DOHH2 (cell line): ENCODE data around the gene BRIP1.

Source experiments
- H3F3A ChIP-seq: fragments of 200-600 bp; sonication (generic), shearing (Covaris generic); 2 replicates; pipeline ENCODE4 v1.6.0; 2016; ENCODE audit warnings: antibody characterized with exemption, mild to moderate bottlenecking; ENCODE audit not compliant: control insufficient read depth, insufficient read depth
- H3K27ac ChIP-seq: fragments of 200-600 bp; sonication (generic); 2 replicates; pipeline ENCODE4 v1.5.1; 2014; ENCODE audit warnings: low read depth, mild to moderate bottlenecking, low read length, moderate library complexity
- H3K27me3 ChIP-seq: fragments of 200-600 bp; sonication (generic); 2 replicates; pipeline ENCODE4 v1.6.1; 2014; ENCODE audit warnings: mild to moderate bottlenecking, low read length, mixed read lengths; ENCODE audit not compliant: control insufficient read depth
- H3K36me3 ChIP-seq: fragments of 200-600 bp; sonication (generic); 2 replicates; pipeline ENCODE4 v1.6.1; 2014; ENCODE audit warnings: mild to moderate bottlenecking, low read length, moderate library complexity, mixed read lengths; ENCODE audit not compliant: control insufficient read depth
- H3K4me1 ChIP-seq: fragments of 200-600 bp; sonication (generic); 2 replicates; pipeline ENCODE4 v1.6.1; 2014; ENCODE audit warnings: mild to moderate bottlenecking, low read length, mixed read lengths; ENCODE audit not compliant: control insufficient read depth
- H3K4me2 ChIP-seq: fragments of 200-600 bp; sonication (generic); 2 replicates; pipeline ENCODE4 v1.6.0; 2014; ENCODE audit warnings: mild to moderate bottlenecking, low read length, moderate library complexity
- H3K4me3 ChIP-seq: fragments of 200-600 bp; sonication (generic); 2 replicates; pipeline ENCODE4 v1.5.1; 2014; ENCODE audit warnings: mild to moderate bottlenecking, low read length, mixed read lengths
- H3K79me2 ChIP-seq: fragments of 200-600 bp; sonication (generic); 2 replicates; pipeline ENCODE4 v1.6.1; 2014; ENCODE audit warnings: mild to moderate bottlenecking, low read length, mixed read lengths; ENCODE audit not compliant: control insufficient read depth
- H3K9me2 ChIP-seq: fragments of 200-600 bp; sonication (generic); replicated peaks from 2 replicates; pipeline ENCODE4 v1.6.1; 2014; ENCODE audit warnings: mild to moderate bottlenecking, low read length, mixed read lengths; ENCODE audit not compliant: control insufficient read depth
- H3K9me3 ChIP-seq: fragments of 200-600 bp; sonication (generic); 2 replicates; pipeline ENCODE4 v1.6.1; 2014; ENCODE audit warnings: antibody characterized with exemption, low read length, mixed read lengths; ENCODE audit not compliant: control insufficient read depth, insufficient read depth
- H4K20me1 ChIP-seq: fragments of 200-600 bp; sonication (generic); 2 replicates; pipeline ENCODE4 v1.6.0; 2014; ENCODE audit warnings: low read depth, mild to moderate bottlenecking, antibody characterized with exemption, low read length, moderate library complexity; ENCODE audit not compliant: control insufficient read depth, insufficient read depth
- EZH2phosphoT487 ChIP-seq: fragments of 200-600 bp; sonication (generic); IDR thresholded peaks from 2 replicates; pipeline ENCODE4 v1.6.1; 2017; ENCODE audit warnings: borderline replicate concordance, mild to moderate bottlenecking, antibody characterized with exemption, low read length, moderate library complexity, mixed read lengths
- TF ChIP-seq, protein P1 (sequence below): fragments of 200-600 bp; sonication (generic); IDR thresholded peaks from one replicate; pipeline ENCODE4 v1.5.1; 2014; ENCODE audit warnings: antibody characterized with exemption, mild to moderate bottlenecking, low read depth, low read length; ENCODE audit not compliant: poor library complexity, severe bottlenecking

BRIP1 gene

DNA sequence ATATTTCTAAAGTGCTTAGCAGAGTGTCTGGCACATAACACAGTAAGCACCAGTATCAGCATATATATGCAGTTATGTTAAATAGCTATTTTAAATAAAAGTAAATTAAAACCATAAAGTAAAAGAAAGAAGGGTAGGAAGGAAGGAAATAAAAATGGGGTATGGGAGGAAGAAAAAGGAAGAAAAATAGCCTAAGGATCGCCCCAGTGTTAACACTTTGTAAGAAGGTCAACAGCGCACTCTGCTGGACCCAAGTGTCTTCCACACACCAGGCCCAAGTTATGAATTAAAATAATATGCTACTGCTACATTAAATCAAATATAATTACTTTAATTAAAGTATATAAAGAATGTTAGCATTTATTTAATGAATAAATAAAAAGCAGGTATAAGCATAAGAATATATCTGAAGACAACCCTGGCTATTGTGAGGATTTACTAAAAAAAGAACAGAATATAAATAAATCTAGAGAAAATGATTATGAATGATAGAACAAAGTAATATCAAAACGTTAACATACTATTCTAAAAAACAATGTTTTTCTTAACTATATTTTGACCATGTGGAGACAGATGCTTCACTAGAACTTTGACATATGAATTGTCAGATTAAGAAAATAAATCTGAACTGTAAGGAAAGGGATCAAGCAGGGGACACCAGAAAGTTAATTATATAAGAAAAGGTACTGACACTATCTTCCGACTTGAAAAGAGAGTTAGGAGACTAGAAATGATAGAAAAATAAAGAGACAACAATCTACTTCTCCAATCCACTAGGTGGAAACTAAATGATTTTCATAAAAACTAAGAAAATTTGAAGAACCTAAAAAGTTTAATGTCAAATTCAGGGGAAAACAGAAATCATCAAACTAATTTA lies 25.9 kb downstream of the BRIP1 start:
- no peaks in the 10 kb centered on the region for H4K20me1 ChIP-seq
- H3K27ac ChIP-seq: peak overlapping the region; percentile 25; the same call in 1 of the 2 replicates
- H3F3A ChIP-seq: peaks cover 14% of the 10 kb centered on the region
- H3K4me3 ChIP-seq: no peak overlapping the region
- H3K4me1 ChIP-seq: peaks cover 9% of the 10 kb centered on the region
- H3K79me2 ChIP-seq: peaks cover 15% of the 10 kb centered on the region
- H3K27me3 ChIP-seq: no peaks in the 10 kb centered on the region
- H3K9me2 ChIP-seq: no peaks in the 10 kb centered on the region
- H3K36me3 ChIP-seq: peaks cover 69% of the 10 kb centered on the region
- no peaks in the 10 kb centered on the region for H3K9me3 ChIP-seq
- no peak overlapping the region for H3K4me2 ChIP-seq
- TF ChIP-seq, protein P1, sequence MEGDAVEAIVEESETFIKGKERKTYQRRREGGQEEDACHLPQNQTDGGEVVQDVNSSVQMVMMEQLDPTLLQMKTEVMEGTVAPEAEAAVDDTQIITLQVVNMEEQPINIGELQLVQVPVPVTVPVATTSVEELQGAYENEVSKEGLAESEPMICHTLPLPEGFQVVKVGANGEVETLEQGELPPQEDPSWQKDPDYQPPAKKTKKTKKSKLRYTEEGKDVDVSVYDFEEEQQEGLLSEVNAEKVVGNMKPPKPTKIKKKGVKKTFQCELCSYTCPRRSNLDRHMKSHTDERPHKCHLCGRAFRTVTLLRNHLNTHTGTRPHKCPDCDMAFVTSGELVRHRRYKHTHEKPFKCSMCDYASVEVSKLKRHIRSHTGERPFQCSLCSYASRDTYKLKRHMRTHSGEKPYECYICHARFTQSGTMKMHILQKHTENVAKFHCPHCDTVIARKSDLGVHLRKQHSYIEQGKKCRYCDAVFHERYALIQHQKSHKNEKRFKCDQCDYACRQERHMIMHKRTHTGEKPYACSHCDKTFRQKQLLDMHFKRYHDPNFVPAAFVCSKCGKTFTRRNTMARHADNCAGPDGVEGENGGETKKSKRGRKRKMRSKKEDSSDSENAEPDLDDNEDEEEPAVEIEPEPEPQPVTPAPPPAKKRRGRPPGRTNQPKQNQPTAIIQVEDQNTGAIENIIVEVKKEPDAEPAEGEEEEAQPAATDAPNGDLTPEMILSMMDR: peak; percentile 57
- TF ChIP-seq EZH2phosphoT487: no peak

DNA sequence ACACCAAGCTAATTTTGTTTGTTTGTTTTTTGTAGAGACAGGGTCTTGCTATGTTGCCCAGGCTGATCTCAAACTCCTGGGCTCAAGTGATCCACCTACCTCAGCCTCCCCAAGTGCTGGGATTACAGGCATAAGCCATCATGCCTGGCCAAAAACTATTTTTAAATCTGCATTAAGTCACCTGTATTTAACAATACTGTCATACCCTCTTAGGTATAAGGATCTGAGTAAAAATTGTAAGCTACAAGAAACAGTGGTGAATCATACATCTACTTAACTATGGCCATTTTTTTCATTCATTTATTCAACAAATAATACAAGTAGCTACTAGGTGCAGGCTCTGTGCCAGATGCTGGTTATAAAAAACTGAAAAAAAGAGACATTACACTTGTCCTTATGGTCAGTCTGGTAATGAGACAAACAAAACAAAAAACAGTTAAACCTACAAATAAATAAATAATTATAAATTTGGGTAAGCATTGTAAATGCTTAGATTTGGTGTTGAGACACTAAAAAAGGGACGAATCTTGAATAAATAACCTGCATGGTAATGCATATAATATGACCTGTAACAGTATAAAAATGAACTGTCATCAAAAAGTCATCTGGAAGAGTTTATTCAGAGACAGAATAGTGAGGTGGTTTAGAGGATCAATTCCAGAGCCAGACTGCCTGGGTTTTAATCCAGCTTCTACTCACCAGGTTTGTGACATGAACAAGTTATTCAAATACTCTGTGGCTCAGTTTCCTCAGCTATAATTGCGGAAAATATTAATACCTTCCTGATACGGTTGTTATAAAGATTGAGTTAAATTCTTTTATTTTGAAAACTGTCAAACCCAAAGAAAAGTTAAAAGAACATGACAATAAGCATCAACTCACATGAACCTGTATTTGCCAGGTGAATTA lies 26.8 kb downstream of the BRIP1 start:
- Histone ChIP-seq H3K27me3 (no peaks in the 10 kb centered on the region), H3F3A (peaks cover 14% of the 10 kb centered on the region), H3K9me2 (no peaks in the 10 kb centered on the region)

DNA sequence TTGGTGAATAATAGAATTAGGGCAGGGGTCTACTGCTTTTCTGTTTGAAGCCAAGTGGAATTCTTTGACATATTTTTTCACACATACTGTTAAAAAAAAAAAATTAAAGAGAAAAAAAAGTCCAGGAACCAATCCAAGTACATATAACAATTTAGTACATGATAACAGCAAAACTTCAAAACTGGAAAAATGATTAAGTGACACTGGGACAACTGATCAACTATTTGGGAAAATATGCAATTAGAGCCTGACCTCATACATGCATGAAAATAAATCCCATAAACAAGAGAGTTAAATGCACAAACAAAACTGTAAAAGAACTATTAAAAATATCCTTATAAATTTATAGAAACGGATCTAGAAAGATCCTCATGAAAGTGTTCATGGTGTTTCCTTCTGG lies 27.7 kb downstream of the BRIP1 start:
- no peak for TF ChIP-seq EZH2phosphoT487
- Histone ChIP-seq H3K4me3 (no peak overlapping the region), H3K36me3 (peaks cover 69% of the 10 kb centered on the region), H3K4me2 (no peak overlapping the region), H3K27me3 (no peaks in the 10 kb centered on the region), H3K9me3 (no peaks in the 10 kb centered on the region), H3K79me2 (peaks cover 10% of the 10 kb centered on the region), H4K20me1 (no peaks in the 10 kb centered on the region), H3F3A (peaks cover 14% of the 10 kb centered on the region), H3K4me1 (peaks cover 9% of the 10 kb centered on the region), H3K27ac (no peak overlapping the region), H3K9me2 (no peaks in the 10 kb centered on the region)

More for the DNA sequence above, 26.8 kb downstream of the BRIP1 start:
- H3K4me1 ChIP-seq: peaks cover 9% of the 10 kb centered on the region
- no peaks in the 10 kb centered on the region for H4K20me1 ChIP-seq
- no peak overlapping the region for H3K27ac ChIP-seq
- no peak for TF ChIP-seq EZH2phosphoT487
- TF ChIP-seq, protein P1: no peak
- H3K79me2 ChIP-seq: peaks cover 11% of the 10 kb centered on the region
- no peaks in the 10 kb centered on the region for H3K9me3 ChIP-seq
- H3K4me2 ChIP-seq: no peak overlapping the region
- no peak overlapping the region for H3K4me3 ChIP-seq
- peaks cover 69% of the 10 kb centered on the region for H3K36me3 ChIP-seq
